Nephron progenitor cell (in vitro differentiated cells): ENCODE results near the gene CD46.

Source experiments
- DNase-seq: peaks from one replicate; pipeline ENCODE4 v3.0.0; 2021
- H3K27ac Mint-ChIP-seq: 2 replicates; pipeline ENCODE4 v1.8.0; 2021; ENCODE audit warnings: mild to moderate bottlenecking, moderate library complexity, mixed read lengths
- H3K27me3 Mint-ChIP-seq: 2 replicates; pipeline ENCODE4 v1.8.0; 2021; ENCODE audit warnings: mild to moderate bottlenecking, low read depth, mixed read lengths; ENCODE audit not compliant: poor library complexity
- H3K36me3 Mint-ChIP-seq: 2 replicates; pipeline ENCODE4 v1.8.0; 2021; ENCODE audit warnings: low read depth, mixed read lengths
- H3K4me1 Mint-ChIP-seq: 2 replicates; pipeline ENCODE4 v1.8.0; 2021; ENCODE audit warnings: mixed read lengths
- H3K4me3 Mint-ChIP-seq: 2 replicates; pipeline ENCODE4 v1.8.0; 2021; ENCODE audit warnings: mild to moderate bottlenecking, moderate library complexity, mixed read lengths
- H3K9me3 Mint-ChIP-seq: 2 replicates; pipeline ENCODE4 v1.8.0; 2021; ENCODE audit warnings: mild to moderate bottlenecking, moderate library complexity, mixed read lengths
- CTCF ChIP-seq: fragments of 200-600 bp; sonication (generic); IDR thresholded peaks from 2 replicates; pipeline ENCODE4 v1.5.0; 2021; ENCODE audit warnings: antibody characterized with exemption

CD46 gene

GRCh38 chr1:207814469-207814868 is 62.6 kb downstream of the CD46 start:
- peaks cover 4% of the 10 kb centered on the region for H3K27me3 Mint-ChIP-seq
- no peak overlapping the region for H3K4me3 Mint-ChIP-seq
- peaks cover 23% of the 10 kb centered on the region for H3K4me1 Mint-ChIP-seq
- no peak for DNase-seq
- H3K9me3 Mint-ChIP-seq: no peaks in the 10 kb centered on the region
- no peak overlapping the region for H3K27ac Mint-ChIP-seq
- peaks cover 11% of the 10 kb centered on the region for H3K36me3 Mint-ChIP-seq
- no peak for TF ChIP-seq CTCF

- no peak overlapping the region for H3K27ac Mint-ChIP-seq
- H3K4me1 Mint-ChIP-seq: peaks cover 23% of the 10 kb centered on the region
- H3K4me3 Mint-ChIP-seq: no peak overlapping the region
- peaks cover 11% of the 10 kb centered on the region for H3K36me3 Mint-ChIP-seq
- no peak for TF ChIP-seq CTCF
- DNase-seq: no peak
- no peaks in the 10 kb centered on the region for H3K9me3 Mint-ChIP-seq
- peaks cover 4% of the 10 kb centered on the region for H3K27me3 Mint-ChIP-seq
Measured at GRCh38 chr1:207815466-207815865, 63.6 kb downstream of the CD46 start.

- DNase-seq: no peak
- H3K4me1 Mint-ChIP-seq: peaks cover 23% of the 10 kb centered on the region
- no peak for TF ChIP-seq CTCF
- H3K27me3 Mint-ChIP-seq: peaks cover 4% of the 10 kb centered on the region
- no peak overlapping the region for H3K4me3 Mint-ChIP-seq
- H3K9me3 Mint-ChIP-seq: no peaks in the 10 kb centered on the region
- H3K27ac Mint-ChIP-seq: no peak overlapping the region
- H3K36me3 Mint-ChIP-seq: peaks cover 11% of the 10 kb centered on the region
Measured at GRCh38 chr1:207815913-207816291, 64.0 kb downstream of the CD46 start.

GRCh38 chr1:207817166-207817565 is 65.3 kb downstream of the CD46 start:
- Mint-ChIP-seq H3K36me3 (peaks cover 11% of the 10 kb centered on the region), H3K4me1 (peaks cover 17% of the 10 kb centered on the region), H3K9me3 (no peaks in the 10 kb centered on the region), H3K27ac (no peak overlapping the region), H3K4me3 (no peak overlapping the region), H3K27me3 (peaks cover 4% of the 10 kb centered on the region)
- DNase-seq: no peak
- TF ChIP-seq CTCF: no peak

GRCh38 chr1:207817778-207818751 is 66.2 kb downstream of the CD46 start:
- Mint-ChIP-seq H3K4me1 (peaks cover 23% of the 10 kb centered on the region), H3K27me3 (peaks cover 4% of the 10 kb centered on the region), H3K9me3 (no peaks in the 10 kb centered on the region), H3K27ac (no peak overlapping the region), H3K4me3 (no peak overlapping the region), H3K36me3 (peaks cover 11% of the 10 kb centered on the region)
- no peak for TF ChIP-seq CTCF
- DNase-seq: no peak
